Lung (tissue), 12 donors: ENCODE measurements around the gene CELA3A. TPM values are rescaled to one million over a fixed set of nuclear protein-coding genes. Genes with fewer than 3 reads are reported as not detected.

Experiments used
- ATAC-seq: fragments of 200-7000 bp; cut with Tn5 transposase; one replicate; pipeline ENCODE4 v1.9.1; 2020; ENCODE audit warnings: moderate number of reproducible peaks; ENCODE audit not compliant: insufficient read depth, low FRiP score
- DNase-seq, 3 donors: peaks; one replicate each; pipeline ENCODE4 v3.0.0-alpha.2; 2013 to 2017
- H3K27ac ChIP-seq, 2 donors: one replicate each; pipeline ENCODE4 v1.5.1; 2013; ENCODE audit warnings: mild to moderate bottlenecking in 2 of 2, moderate library complexity in 2 of 2, control low read depth in 1 of 2, inconsistent platforms in 1 of 2, low read depth in 1 of 2, low read length in 1 of 2
- H3K27me3 ChIP-seq, 3 donors: one replicate each; pipeline ENCODE4 v1.5.1; 2013; ENCODE audit warnings: low read length in 2 of 3; ENCODE audit not compliant: control insufficient read depth in 3 of 3, insufficient read depth in 3 of 3
- H3K36me3 ChIP-seq, 4 donors: one replicate each; pipeline ENCODE4 v1.5.1; 2013; ENCODE audit warnings: low read length in 4 of 4, mild to moderate bottlenecking in 1 of 4, moderate library complexity in 1 of 4; ENCODE audit not compliant: control insufficient read depth in 4 of 4, insufficient read depth in 4 of 4
- H3K4me1 ChIP-seq, 5 donors: one replicate each; pipeline ENCODE4 v1.5.1; 2013; ENCODE audit warnings: low read length in 5 of 5, mild to moderate bottlenecking in 2 of 5, moderate library complexity in 1 of 5; ENCODE audit not compliant: control insufficient read depth in 5 of 5, insufficient read depth in 5 of 5
- H3K4me3 ChIP-seq: one replicate; pipeline ENCODE4 v1.5.1; 2013; ENCODE audit warnings: mild to moderate bottlenecking, control low read depth, moderate library complexity
- H3K9ac ChIP-seq, 2 donors: one replicate each; pipeline ENCODE4 v1.5.1; 2013; ENCODE audit warnings: low read length in 2 of 2, control low read depth in 1 of 2; ENCODE audit not compliant: insufficient read depth in 1 of 2
- H3K9me3 ChIP-seq, 4 donors: one replicate each; pipeline ENCODE4 v1.5.1; 2013; ENCODE audit warnings: low read length in 3 of 4, mild to moderate bottlenecking in 1 of 4, moderate library complexity in 1 of 4; ENCODE audit not compliant: control insufficient read depth in 4 of 4, insufficient read depth in 3 of 4
- CTCF ChIP-seq: IDR thresholded peaks from 2 replicates; pipeline ENCODE4 v1.5.1; 2012; ENCODE audit warnings: mild to moderate bottlenecking; ENCODE audit errors: control extremely low read depth, extremely low read depth
- WGBS, 2 donors: extraction: QIAGEN DNeasy Blood & Tissue Kit; methylation state at CpG; one replicate each; pipeline ENCODE4 v1.1.7; 2013; 5-methylcytosine and 5-hydroxymethylcytosine counted together
- polyA plus RNA-seq, 2 donors: library from polyadenylated mRNA; stranded (reverse); fragments of 200-250 nt; gene quantifications; one replicate each; pipeline ENCODE4 v1.2.1, GENCODE V29; 2013
- total RNA-seq, 2 donors: library from RNA; depleted of rRNA in 1 of 2; stranded (reverse); fragments of >200 nt in 1 of 2; gene quantifications; one replicate each; pipeline ENCODE4 v1.2.1, GENCODE V29; 2014 to 2021
- donor health status: control.
- donor health status: control.
- donor health status: Bipolar disorder and iron deficiency.
- donor health status: healthy.
- donor health status: DM: yes; HTN: yes; CAD: no.

The CELA3A gene
- total and polyA plus RNA-seq, 4 donors, result 0.26 to 11.7 (median 0.92) TPM; not detected in 1

GRCh38 chr1:22052115-22053016, 50.9 kb downstream of the CELA3A start, which contains the start of gene CDC42:
Gene CDC42, plus strand, starts transcription at chr1:22052709. Its CDS starts 25,770 bp downstream, at chr1:22078479.
- Histone ChIP-seq H3K4me1 (peaks cover 4 to 29% (median 6%) of the 10 kb centered on the region in 5 donors), H3K27ac (peak within 1 kb of the TSS; percentile 98 to 100), H3K36me3 (peaks cover 0 to 4% (median 0%) of the 10 kb centered on the region in 4 donors), H3K9ac (peak within 1 kb of the TSS; percentile 93 to 96), H3K9me3 (no peaks in the 10 kb centered on the region), H3K4me3 (peak within 1 kb of the TSS; percentile 92), H3K27me3 (no peaks in the 10 kb centered on the region)
- 14 to 21% methylated on average over 61 to 81 of the region's 81 CpGs for WGBS, 2 donors
- ATAC-seq (peak; percentile 94), DNase-seq (peak; percentile 98)
- TF ChIP-seq CTCF, result no peak

- Histone ChIP-seq H3K36me3 (peaks cover 0 to 4% (median 1%) of the 10 kb centered on the region in 4 donors), H3K4me3 (peak overlapping the region; percentile 92), H3K9ac (peak overlapping the region; percentile 93 to 96), H3K27me3 (no peaks in the 10 kb centered on the region), H3K27ac (peak overlapping the region; percentile 98 to 100), H3K4me1 (peaks cover 5 to 29% (median 6%) of the 10 kb centered on the region in 5 donors), H3K9me3 (no peaks in the 10 kb centered on the region)
- ATAC-seq (peak; percentile 73), DNase-seq (peak; percentile 80 to 89 (median 88))
- WGBS, 2 donors, result 1% methylated on average over 37 to 69 of the region's 70 CpGs
- TF ChIP-seq CTCF, result no peak
These were observed 51.8 kb downstream of the CELA3A start for GRCh38 chr1:22053017-22053860.

GRCh38 chr1:22053861-22054770, 52.7 kb downstream of the CELA3A start:
- Histone ChIP-seq H3K4me3 (peak overlapping the region; percentile 92), H3K9ac (peak overlapping the region; percentile 93 to 96), H3K4me1 (peaks cover 6 to 29% (median 8%) of the 10 kb centered on the region in 5 donors), H3K27ac (peak overlapping the region; percentile 98 to 100), H3K36me3 (peaks cover 0 to 4% (median 1%) of the 10 kb centered on the region in 4 donors), H3K27me3 (no peaks in the 10 kb centered on the region), H3K9me3 (no peaks in the 10 kb centered on the region)
- peak in 1 of 3 donors; percentile 18 for DNase-seq
- ATAC-seq, result no peak
- no peak for TF ChIP-seq CTCF
- 43 to 44% methylated on average over 19 of the region's 19 CpGs for WGBS, 2 donors
